ENCODE results near the gene CEP19.

Gene CEP19

DNA sequence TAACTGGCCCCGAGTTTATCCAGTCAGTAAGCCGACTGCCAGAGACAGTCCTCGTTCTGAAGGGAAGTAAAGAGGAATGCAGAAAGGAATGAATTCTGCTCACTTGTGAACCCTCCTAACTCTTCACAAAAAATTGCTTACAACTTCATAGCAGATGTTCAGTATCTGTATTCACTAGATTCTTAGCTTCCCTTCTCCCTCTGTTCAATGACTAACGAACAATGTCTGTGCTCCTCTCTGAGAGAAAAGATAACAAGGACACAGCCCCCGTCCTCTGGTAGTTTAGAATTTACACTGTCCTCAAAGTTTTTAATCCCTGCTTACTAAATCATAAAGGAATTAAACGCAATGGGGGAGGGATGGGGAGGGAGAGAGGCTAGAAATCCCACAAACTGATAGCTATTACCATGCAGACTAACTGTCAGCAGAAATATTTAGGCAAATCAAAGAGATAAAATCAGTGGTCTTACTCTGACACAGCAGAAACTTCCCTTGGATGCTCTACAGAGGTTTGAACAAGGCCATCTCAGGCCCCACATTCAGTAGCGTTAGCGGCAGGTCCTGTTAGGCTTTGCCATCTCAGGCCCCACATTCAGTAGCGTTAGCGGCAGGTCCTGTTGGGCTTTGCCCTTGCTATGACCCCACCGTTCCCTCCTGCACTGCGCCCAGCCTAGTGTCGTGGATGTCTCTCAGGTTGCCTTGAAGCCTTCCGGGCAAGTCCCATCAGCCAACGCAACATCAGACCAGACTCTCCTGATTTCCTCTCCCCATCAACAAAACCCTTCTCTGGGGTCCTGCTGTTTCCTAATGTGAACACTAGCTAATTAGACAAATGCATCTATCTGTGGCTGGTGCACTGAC, 49.1 kb downstream of the CEP19 start:
- no peak for DNase-seq

DNA sequence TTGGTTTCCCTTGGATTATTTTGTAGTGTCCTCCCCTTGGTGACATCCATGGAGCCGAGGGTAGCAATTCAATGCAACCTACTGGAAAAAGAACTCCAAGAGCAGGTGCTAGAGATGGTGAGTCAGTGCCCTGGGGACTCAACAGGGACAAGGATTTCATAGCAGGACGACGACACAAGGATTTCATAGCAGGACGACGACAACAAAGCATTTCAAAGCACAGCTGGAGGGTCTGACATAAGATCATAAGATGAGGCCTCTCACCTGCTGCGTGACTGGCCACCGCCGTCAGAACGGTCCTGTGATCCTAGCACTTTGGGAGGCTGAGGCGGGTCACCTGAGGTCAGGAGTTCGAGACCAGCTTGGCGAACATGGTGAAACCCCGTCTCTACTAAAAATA, 50.0 kb downstream of the CEP19 start:
- no peak for DNase-seq

DNA sequence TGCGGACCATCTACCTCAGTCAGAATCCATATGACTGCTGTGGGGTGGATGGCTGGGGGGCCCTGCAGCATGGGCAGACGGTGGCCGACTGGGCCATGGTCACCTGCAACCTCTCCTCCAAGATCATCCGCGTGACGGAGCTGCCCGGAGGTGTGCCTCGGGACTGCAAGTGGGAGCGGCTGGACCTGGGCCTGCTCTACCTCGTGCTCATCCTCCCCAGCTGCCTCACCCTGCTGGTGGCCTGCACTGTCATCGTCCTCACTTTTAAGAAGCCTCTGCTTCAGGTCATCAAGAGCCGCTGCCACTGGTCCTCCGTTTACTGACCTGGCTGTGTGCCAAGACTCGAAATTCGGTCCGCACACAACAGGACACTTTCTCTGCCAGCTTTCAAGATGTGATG, 50.6 kb downstream of the CEP19 start:
- DNase-seq: no peak

DNA sequence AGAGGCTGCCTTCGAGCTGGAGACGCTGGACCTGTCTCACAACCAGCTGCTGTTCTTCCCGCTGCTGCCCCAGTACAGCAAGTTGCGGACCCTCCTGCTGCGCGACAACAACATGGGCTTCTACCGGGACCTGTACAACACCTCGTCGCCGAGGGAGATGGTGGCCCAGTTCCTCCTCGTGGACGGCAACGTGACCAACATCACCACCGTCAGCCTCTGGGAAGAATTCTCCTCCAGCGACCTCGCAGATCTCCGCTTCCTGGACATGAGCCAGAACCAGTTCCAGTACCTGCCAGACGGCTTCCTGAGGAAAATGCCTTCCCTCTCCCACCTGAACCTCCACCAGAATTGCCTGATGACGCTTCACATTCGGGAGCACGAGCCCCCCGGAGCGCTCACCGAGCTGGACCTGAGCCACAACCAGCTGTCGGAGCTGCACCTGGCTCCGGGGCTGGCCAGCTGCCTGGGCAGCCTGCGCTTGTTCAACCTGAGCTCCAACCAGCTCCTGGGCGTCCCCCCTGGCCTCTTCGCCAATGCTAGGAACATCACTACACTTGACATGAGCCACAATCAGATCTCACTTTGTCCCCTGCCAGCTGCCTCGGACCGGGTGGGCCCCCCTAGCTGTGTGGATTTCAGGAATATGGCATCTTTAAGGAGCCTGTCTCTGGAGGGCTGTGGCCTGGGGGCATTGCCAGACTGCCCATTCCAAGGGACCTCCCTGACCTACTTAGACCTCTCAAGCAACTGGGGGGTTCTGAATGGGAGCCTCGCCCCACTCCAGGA, 51.5 kb downstream of the CEP19 start:
- DNase-seq: no peak

DNA sequence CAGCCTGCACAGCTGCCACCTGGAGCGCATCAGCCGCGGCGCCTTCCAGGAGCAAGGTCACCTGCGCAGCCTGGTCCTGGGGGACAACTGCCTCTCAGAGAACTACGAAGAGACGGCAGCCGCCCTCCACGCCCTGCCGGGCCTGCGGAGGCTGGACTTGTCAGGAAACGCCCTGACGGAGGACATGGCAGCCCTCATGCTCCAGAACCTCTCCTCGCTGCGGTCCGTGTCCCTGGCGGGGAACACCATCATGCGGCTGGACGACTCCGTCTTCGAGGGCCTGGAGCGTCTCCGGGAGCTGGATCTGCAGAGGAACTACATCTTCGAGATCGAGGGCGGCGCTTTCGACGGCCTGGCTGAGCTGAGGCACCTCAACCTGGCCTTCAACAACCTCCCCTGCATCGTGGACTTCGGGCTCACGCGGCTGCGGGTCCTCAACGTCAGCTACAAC, 52.1 kb downstream of the CEP19 start:
- no peak for DNase-seq
